Measurements from ENCODE around the gene CHPT1. TPM values are rescaled to one million over a fixed set of nuclear protein-coding genes. Genes with fewer than 3 reads are reported as not detected.

Gene CHPT1
- total and polyA plus RNA-seq, 2 donors (not counting 1 experiment from before 2014, with no cell fraction given) = 34.8 to 62.9 TPM

- Histone ChIP-seq H3K79me2 (ENCODE audit: control insufficient read depth, insufficient read depth, low read length) (no peaks in the 10 kb centered on the region), H3K9ac (ENCODE audit: insufficient read depth, low read length) (no peak within 1 kb of the TSS), H3K9me3 (ENCODE audit: control insufficient read depth, insufficient read depth, low read depth, low read length) (no peaks in the 10 kb centered on the region)
These were observed 41.7 kb downstream of the CHPT1 start, which contains the start of gene SYCP3 for GRCh38 chr12:101738920-101739665. Gene SYCP3, minus strand, starts transcription at chr12:101739462. Its CDS starts 1,527 bp downstream, at chr12:101737935.

GRCh38 chr12:101740566-101740965 lies 43.1 kb downstream of the CHPT1 start:
- H3K79me2 ChIP-seq (ENCODE audit: control insufficient read depth, insufficient read depth, low read length) = no peaks in the 10 kb centered on the region
- H3K9me3 ChIP-seq (ENCODE audit: control insufficient read depth, insufficient read depth, low read depth, low read length) = no peaks in the 10 kb centered on the region
- no peak overlapping the region for H3K4me2 ChIP-seq (ENCODE audit: extremely low read depth, insufficient read depth, low read length)
- H2AFZ ChIP-seq (ENCODE audit: low read length) = no peak overlapping the region
- peaks cover 3% of the 10 kb centered on the region for H3K36me3 ChIP-seq (ENCODE audit: control insufficient read depth, insufficient read depth, low read length)
- no peaks in the 10 kb centered on the region for H3K4me1 ChIP-seq (ENCODE audit: control insufficient read depth, extremely low read depth, insufficient read depth, low read length)
- H3K27me3 ChIP-seq (ENCODE audit: control insufficient read depth, insufficient read depth, low read length) = no peaks in the 10 kb centered on the region
- H3K27ac ChIP-seq (ENCODE audit: insufficient read depth, low read length) = no peak overlapping the region
- no peaks in the 10 kb centered on the region for H4K20me1 ChIP-seq (ENCODE audit: control insufficient read depth, extremely low read depth, insufficient read depth, low read length)
- DNase-seq (ENCODE audit: low read depth in 2 of 2) = no peak
- no peak overlapping the region for H3K4me3 ChIP-seq (replicated peaks in 1 of 4; ENCODE audit: control extremely low read depth in 1 of 4, insufficient read depth in 1 of 4, low read depth in 3 of 4, low read length in 4 of 4)
- H3K9ac ChIP-seq (ENCODE audit: insufficient read depth, low read length) = no peak overlapping the region
- TF ChIP-seq CTCF (conservative IDR thresholded peaks at IDR 0.05 in 1 of 2, IDR thresholded peaks at IDR 0.05 in 1 of 2; ENCODE audit: low read depth in 1 of 2, low read length in 2 of 2) (no peak), EZH2 (IDR thresholded peaks at IDR 0.05; ENCODE audit: low read length, missing control alignments) (no peak)

More at GRCh38 chr12:101738920-101739665, 41.7 kb downstream of the CHPT1 start, which contains the start of gene SYCP3:
- no peak within 1 kb of the TSS for H3K4me2 ChIP-seq (ENCODE audit: extremely low read depth, insufficient read depth, low read length)
- no peak for DNase-seq (ENCODE audit: low read depth in 2 of 2)
- H2AFZ ChIP-seq (ENCODE audit: low read length) = no peak within 1 kb of the TSS
- H3K36me3 ChIP-seq (ENCODE audit: control insufficient read depth, insufficient read depth, low read length) = peaks cover 3% of the 10 kb centered on the region
- H3K27ac ChIP-seq (ENCODE audit: insufficient read depth, low read length) = no peak within 1 kb of the TSS
- TF ChIP-seq EZH2 (IDR thresholded peaks at IDR 0.05; ENCODE audit: low read length, missing control alignments) (no peak), CTCF (conservative IDR thresholded peaks at IDR 0.05 in 1 of 2, IDR thresholded peaks at IDR 0.05 in 1 of 2; ENCODE audit: low read depth in 1 of 2, low read length in 2 of 2) (no peak)
- H3K27me3 ChIP-seq (ENCODE audit: control insufficient read depth, insufficient read depth, low read length) = no peaks in the 10 kb centered on the region
- no peak within 1 kb of the TSS for H3K4me3 ChIP-seq (replicated peaks in 1 of 4; ENCODE audit: control extremely low read depth in 1 of 4, insufficient read depth in 1 of 4, low read depth in 3 of 4, low read length in 4 of 4)
- H3K4me1 ChIP-seq (ENCODE audit: control insufficient read depth, extremely low read depth, insufficient read depth, low read length) = no peaks in the 10 kb centered on the region
- no peaks in the 10 kb centered on the region for H4K20me1 ChIP-seq (ENCODE audit: control insufficient read depth, extremely low read depth, insufficient read depth, low read length)

- H3K79me2 ChIP-seq (ENCODE audit: control insufficient read depth, insufficient read depth, low read length) = no peaks in the 10 kb centered on the region
- DNase-seq (ENCODE audit: low read depth in 2 of 2) = no peak
- no peak overlapping the region for H2AFZ ChIP-seq (ENCODE audit: low read length)
- no peak overlapping the region for H3K9ac ChIP-seq (ENCODE audit: insufficient read depth, low read length)
- H3K27ac ChIP-seq (ENCODE audit: insufficient read depth, low read length) = no peak overlapping the region
- no peaks in the 10 kb centered on the region for H3K9me3 ChIP-seq (ENCODE audit: control insufficient read depth, insufficient read depth, low read depth, low read length)
- TF ChIP-seq CTCF (conservative IDR thresholded peaks at IDR 0.05 in 1 of 2, IDR thresholded peaks at IDR 0.05 in 1 of 2; ENCODE audit: low read depth in 1 of 2, low read length in 2 of 2) (no peak), EZH2 (IDR thresholded peaks at IDR 0.05; ENCODE audit: low read length, missing control alignments) (no peak)
- no peak overlapping the region for H3K4me2 ChIP-seq (ENCODE audit: extremely low read depth, insufficient read depth, low read length)
- H4K20me1 ChIP-seq (ENCODE audit: control insufficient read depth, extremely low read depth, insufficient read depth, low read length) = no peaks in the 10 kb centered on the region
- H3K36me3 ChIP-seq (ENCODE audit: control insufficient read depth, insufficient read depth, low read length) = peaks cover 3% of the 10 kb centered on the region
- H3K4me1 ChIP-seq (ENCODE audit: control insufficient read depth, extremely low read depth, insufficient read depth, low read length) = no peaks in the 10 kb centered on the region
- H3K27me3 ChIP-seq (ENCODE audit: control insufficient read depth, insufficient read depth, low read length) = no peaks in the 10 kb centered on the region
- H3K4me3 ChIP-seq (replicated peaks in 1 of 4; ENCODE audit: control extremely low read depth in 1 of 4, insufficient read depth in 1 of 4, low read depth in 3 of 4, low read length in 4 of 4) = no peak overlapping the region
These were observed 43.5 kb downstream of the CHPT1 start for GRCh38 chr12:101740980-101741379.
